ENCODE data around the gene C19orf33. TPM values are rescaled to one million over a fixed set of nuclear protein-coding genes. Genes with fewer than 3 reads are reported as not detected.
A peak's percentile ranks its signal among the peaks of the same experiment; 100 is the strongest.

The C19orf33 gene
- total and polyA plus RNA-seq, 2 donors: 4.9 to 93.6 TPM

GRCh38 chr19:38323291-38323690 lies 19.2 kb downstream of the C19orf33 start:
- peaks cover 2 to 19% of the 10 kb centered on the region in 2 donors for H3K4me1 ChIP-seq (ENCODE audit: control insufficient read depth in 2 of 2, insufficient read depth in 2 of 2, low read length in 2 of 2)
- H3K4me3 ChIP-seq (ENCODE audit: low read length in 2 of 2): no peak overlapping the region
- 93% methylated on average over 7 of the region's 7 CpGs for WGBS
- peaks cover 3 to 35% of the 10 kb centered on the region in 2 donors for H3K27me3 ChIP-seq (ENCODE audit: control insufficient read depth in 2 of 2, insufficient read depth in 1 of 2, low read length in 1 of 2)
- peaks cover 0 to 1% of the 10 kb centered on the region in 2 donors for H3K9me3 ChIP-seq (ENCODE audit: control insufficient read depth in 2 of 2, insufficient read depth in 1 of 2, low read length in 1 of 2)
- H3K27ac ChIP-seq (ENCODE audit: low read depth in 1 of 2, low read length in 1 of 2): peak overlapping the region in 1 of 2 donors; percentile 3
- peaks cover 0 to 10% of the 10 kb centered on the region in 2 donors for H3K36me3 ChIP-seq (ENCODE audit: control insufficient read depth in 2 of 2, insufficient read depth in 2 of 2, low read length in 1 of 2)
- DNase-seq (ENCODE audit: low read depth in 6 of 9, low spot score in 9 of 9): no peak

- H3K4me3 ChIP-seq (ENCODE audit: low read length in 2 of 2): no peak overlapping the region
- WGBS: 94% methylated on average over 4 of the region's 4 CpGs
- H3K4me1 ChIP-seq (ENCODE audit: control insufficient read depth in 2 of 2, insufficient read depth in 2 of 2, low read length in 2 of 2): peaks cover 2 to 9% of the 10 kb centered on the region in 2 donors
- no peak for DNase-seq (ENCODE audit: low read depth in 6 of 9, low spot score in 9 of 9)
- peaks cover 3 to 24% of the 10 kb centered on the region in 2 donors for H3K27me3 ChIP-seq (ENCODE audit: control insufficient read depth in 2 of 2, insufficient read depth in 1 of 2, low read length in 1 of 2)
- H3K9me3 ChIP-seq (ENCODE audit: control insufficient read depth in 2 of 2, insufficient read depth in 1 of 2, low read length in 1 of 2): peaks cover 0 to 1% of the 10 kb centered on the region in 2 donors
- no peak overlapping the region for H3K27ac ChIP-seq (ENCODE audit: low read depth in 1 of 2, low read length in 1 of 2)
- H3K36me3 ChIP-seq (ENCODE audit: control insufficient read depth in 2 of 2, insufficient read depth in 2 of 2, low read length in 1 of 2): peaks cover 0 to 10% of the 10 kb centered on the region in 2 donors
These were observed 20.4 kb downstream of the C19orf33 start for GRCh38 chr19:38324431-38324830.

GRCh38 chr19:38326591-38326990 lies 22.5 kb downstream of the C19orf33 start:
- DNase-seq (ENCODE audit: low read depth in 6 of 9, low spot score in 9 of 9): no peak
- no peaks in the 10 kb centered on the region for H3K4me1 ChIP-seq (ENCODE audit: control insufficient read depth in 2 of 2, insufficient read depth in 2 of 2, low read length in 2 of 2)
- peaks cover 0 to 2% of the 10 kb centered on the region in 2 donors for H3K27me3 ChIP-seq (ENCODE audit: control insufficient read depth in 2 of 2, insufficient read depth in 1 of 2, low read length in 1 of 2)
- peaks cover 0 to 10% of the 10 kb centered on the region in 2 donors for H3K36me3 ChIP-seq (ENCODE audit: control insufficient read depth in 2 of 2, insufficient read depth in 2 of 2, low read length in 1 of 2)
- 97% methylated on average over 22 of the region's 22 CpGs for whole genome bisulfite sequencing
- no peak overlapping the region for H3K4me3 ChIP-seq (ENCODE audit: low read length in 2 of 2)
- no peak overlapping the region for H3K27ac ChIP-seq (ENCODE audit: low read depth in 1 of 2, low read length in 1 of 2)
- peaks cover 0 to under 1% of the 10 kb centered on the region in 2 donors for H3K9me3 ChIP-seq (ENCODE audit: control insufficient read depth in 2 of 2, insufficient read depth in 1 of 2, low read length in 1 of 2)

- 99% methylated on average over 7 of the region's 7 CpGs for WGBS
- Histone ChIP-seq H3K4me3 (ENCODE audit: low read length in 2 of 2) (no peak overlapping the region), H3K27ac (ENCODE audit: low read depth in 1 of 2, low read length in 1 of 2) (no peak overlapping the region), H3K27me3 (ENCODE audit: control insufficient read depth in 2 of 2, insufficient read depth in 1 of 2, low read length in 1 of 2) (no peaks in the 10 kb centered on the region), H3K9me3 (ENCODE audit: control insufficient read depth in 2 of 2, insufficient read depth in 1 of 2, low read length in 1 of 2) (no peaks in the 10 kb centered on the region), H3K4me1 (ENCODE audit: control insufficient read depth in 2 of 2, insufficient read depth in 2 of 2, low read length in 2 of 2) (no peaks in the 10 kb centered on the region), H3K36me3 (ENCODE audit: control insufficient read depth in 2 of 2, insufficient read depth in 2 of 2, low read length in 1 of 2) (peaks cover 0 to 10% of the 10 kb centered on the region in 2 donors)
- no peak for DNase-seq (ENCODE audit: low read depth in 6 of 9, low spot score in 9 of 9)
These were observed 25.6 kb downstream of the C19orf33 start for GRCh38 chr19:38329651-38330050.

- 97% methylated on average over 1 of the region's 1 CpG for WGBS
- DNase-seq (ENCODE audit: low read depth in 6 of 9, low spot score in 9 of 9): no peak
These were observed 27.7 kb downstream of the C19orf33 start for GRCh38 chr19:38331728-38332127.

GRCh38 chr19:38333245-38333644 lies 29.2 kb downstream of the C19orf33 start:
- Histone ChIP-seq H3K4me1 (ENCODE audit: control insufficient read depth in 2 of 2, insufficient read depth in 2 of 2, low read length in 2 of 2) (peaks cover 5 to 6% of the 10 kb centered on the region in 2 donors), H3K36me3 (ENCODE audit: control insufficient read depth in 2 of 2, insufficient read depth in 2 of 2, low read length in 1 of 2) (no peaks in the 10 kb centered on the region), H3K27ac (ENCODE audit: low read depth in 1 of 2, low read length in 1 of 2) (no peak overlapping the region), H3K4me3 (ENCODE audit: low read length in 2 of 2) (no peak overlapping the region), H3K27me3 (ENCODE audit: control insufficient read depth in 2 of 2, insufficient read depth in 1 of 2, low read length in 1 of 2) (no peaks in the 10 kb centered on the region), H3K9me3 (ENCODE audit: control insufficient read depth in 2 of 2, insufficient read depth in 1 of 2, low read length in 1 of 2) (no peaks in the 10 kb centered on the region)
- 96% methylated on average over 9 of the region's 9 CpGs for WGBS
- DNase-seq (ENCODE audit: low read depth in 6 of 9, low spot score in 9 of 9): no peak

More at GRCh38 chr19:38331728-38332127, 27.7 kb downstream of the C19orf33 start:
- H3K4me3 ChIP-seq (ENCODE audit: low read length in 2 of 2): no peak overlapping the region
- peaks cover 0 to 8% of the 10 kb centered on the region in 2 donors for H3K36me3 ChIP-seq (ENCODE audit: control insufficient read depth in 2 of 2, insufficient read depth in 2 of 2, low read length in 1 of 2)
- H3K27ac ChIP-seq (ENCODE audit: low read depth in 1 of 2, low read length in 1 of 2): no peak overlapping the region
- no peaks in the 10 kb centered on the region for H3K9me3 ChIP-seq (ENCODE audit: control insufficient read depth in 2 of 2, insufficient read depth in 1 of 2, low read length in 1 of 2)
- no peaks in the 10 kb centered on the region for H3K4me1 ChIP-seq (ENCODE audit: control insufficient read depth in 2 of 2, insufficient read depth in 2 of 2, low read length in 2 of 2)
- no peaks in the 10 kb centered on the region for H3K27me3 ChIP-seq (ENCODE audit: control insufficient read depth in 2 of 2, insufficient read depth in 1 of 2, low read length in 1 of 2)

GRCh38 chr19:38335949-38336637 lies 32.0 kb downstream of the C19orf33 start:
- Histone ChIP-seq H3K36me3 (ENCODE audit: control insufficient read depth in 2 of 2, insufficient read depth in 2 of 2, low read length in 1 of 2) (peaks cover 0 to 2% of the 10 kb centered on the region in 2 donors), H3K9me3 (ENCODE audit: control insufficient read depth in 2 of 2, insufficient read depth in 1 of 2, low read length in 1 of 2) (no peaks in the 10 kb centered on the region), H3K4me1 (ENCODE audit: control insufficient read depth in 2 of 2, insufficient read depth in 2 of 2, low read length in 2 of 2) (peaks cover 5 to 6% of the 10 kb centered on the region in 2 donors), H3K27me3 (ENCODE audit: control insufficient read depth in 2 of 2, insufficient read depth in 1 of 2, low read length in 1 of 2) (no peaks in the 10 kb centered on the region), H3K27ac (ENCODE audit: low read depth in 1 of 2, low read length in 1 of 2) (peak overlapping the region; percentile 99 to 100), H3K4me3 (ENCODE audit: low read length in 2 of 2) (peak overlapping the region; percentile 63 to 77)
- DNase-seq (ENCODE audit: low read depth in 6 of 9, low spot score in 9 of 9): peak; percentile 84 to 96 (median 91)
- under 1% methylated on average over 52 of the region's 52 CpGs for WGBS

- peaks cover 0 to 2% of the 10 kb centered on the region in 2 donors for H3K36me3 ChIP-seq (ENCODE audit: control insufficient read depth in 2 of 2, insufficient read depth in 2 of 2, low read length in 1 of 2)
- peak overlapping the region; percentile 63 to 77 for H3K4me3 ChIP-seq (ENCODE audit: low read length in 2 of 2)
- 8% methylated on average over 41 of the region's 41 CpGs for WGBS
- no peaks in the 10 kb centered on the region for H3K27me3 ChIP-seq (ENCODE audit: control insufficient read depth in 2 of 2, insufficient read depth in 1 of 2, low read length in 1 of 2)
- peak overlapping the region; percentile 99 to 100 for H3K27ac ChIP-seq (ENCODE audit: low read depth in 1 of 2, low read length in 1 of 2)
- no peaks in the 10 kb centered on the region for H3K9me3 ChIP-seq (ENCODE audit: control insufficient read depth in 2 of 2, insufficient read depth in 1 of 2, low read length in 1 of 2)
- peaks cover 5 to 6% of the 10 kb centered on the region in 2 donors for H3K4me1 ChIP-seq (ENCODE audit: control insufficient read depth in 2 of 2, insufficient read depth in 2 of 2, low read length in 2 of 2)
- DNase-seq (ENCODE audit: low read depth in 6 of 9, low spot score in 9 of 9): peak; percentile 87 to 97 (median 94)
These were observed 32.7 kb downstream of the C19orf33 start for GRCh38 chr19:38336638-38337359.

- Histone ChIP-seq H3K4me3 (ENCODE audit: low read length in 2 of 2) (peak overlapping the region; percentile 63 to 77), H3K36me3 (ENCODE audit: control insufficient read depth in 2 of 2, insufficient read depth in 2 of 2, low read length in 1 of 2) (peaks cover 0 to 2% of the 10 kb centered on the region in 2 donors)
- peak in 1 of 9 donors; percentile 6 for DNase-seq (ENCODE audit: low read depth in 6 of 9, low spot score in 9 of 9)
These were observed 33.3 kb downstream of the C19orf33 start for GRCh38 chr19:38337360-38337653.

More at GRCh38 chr19:38337360-38337653, 33.3 kb downstream of the C19orf33 start:
- Histone ChIP-seq H3K4me1 (ENCODE audit: control insufficient read depth in 2 of 2, insufficient read depth in 2 of 2, low read length in 2 of 2) (peaks cover 5 to 6% of the 10 kb centered on the region in 2 donors), H3K27ac (ENCODE audit: low read depth in 1 of 2, low read length in 1 of 2) (peak overlapping the region; percentile 56 to 99), H3K9me3 (ENCODE audit: control insufficient read depth in 2 of 2, insufficient read depth in 1 of 2, low read length in 1 of 2) (no peaks in the 10 kb centered on the region), H3K27me3 (ENCODE audit: control insufficient read depth in 2 of 2, insufficient read depth in 1 of 2, low read length in 1 of 2) (no peaks in the 10 kb centered on the region)
- 72% methylated on average over 10 of the region's 10 CpGs for WGBS

All from thymus (tissue), 11 donors.